H9 (cell line): ENCODE data around the gene POLD1. TPM values are rescaled to one million over a fixed set of nuclear protein-coding genes. Genes with fewer than 3 reads are reported as not detected.

ENCODE experiments used
- DNase-seq: peaks from one replicate; pipeline ENCODE4 v3.0.0-alpha.2; 2017
- H2AFZ ChIP-seq: one replicate; pipeline ENCODE4 v1.6.1; 2013; ENCODE audit warnings: mild to moderate bottlenecking, low read length, control low read depth, moderate library complexity
- H2AK5ac ChIP-seq: 2 replicates; pipeline ENCODE4 v1.6.1; 2013; ENCODE audit warnings: low read length, control low read depth, mixed read lengths; ENCODE audit not compliant: insufficient read length
- H2BK120ac ChIP-seq: one replicate; pipeline ENCODE4 v1.6.1; 2013; ENCODE audit warnings: low read depth, mild to moderate bottlenecking, low read length, control low read depth, inconsistent platforms; ENCODE audit not compliant: poor library complexity, severe bottlenecking
- H2BK12ac ChIP-seq: 2 replicates; pipeline ENCODE4 v1.6.1; 2013; ENCODE audit warnings: low read length, control low read depth, mixed read lengths, low read depth; ENCODE audit not compliant: insufficient read length
- H2BK15ac ChIP-seq: 2 replicates; pipeline ENCODE4 v1.6.1; 2013; ENCODE audit warnings: low read depth, low read length, control low read depth
- H2BK20ac ChIP-seq: one replicate; pipeline ENCODE4 v1.6.1; 2013; ENCODE audit warnings: low read depth, mild to moderate bottlenecking, low read length, control low read depth, inconsistent platforms; ENCODE audit not compliant: poor library complexity, severe bottlenecking
- H2BK5ac ChIP-seq: 2 replicates; pipeline ENCODE4 v1.6.1; 2013; ENCODE audit warnings: low read length, control low read depth, mixed read lengths; ENCODE audit not compliant: insufficient read length
- H3K14ac ChIP-seq: 2 replicates; pipeline ENCODE4 v1.6.1; 2013; ENCODE audit warnings: low read length, control low read depth; ENCODE audit not compliant: insufficient read depth
- H3K18ac ChIP-seq: 2 replicates; pipeline ENCODE4 v1.6.1; 2013; ENCODE audit warnings: low read depth, mild to moderate bottlenecking, mixed read lengths, low read length, control low read depth; ENCODE audit not compliant: insufficient read length
- H3K23ac ChIP-seq: 2 replicates; pipeline ENCODE4 v1.6.1; 2013; ENCODE audit warnings: low read length, control low read depth, mixed read lengths, low read depth; ENCODE audit not compliant: insufficient read length
- H3K23me2 ChIP-seq: 2 replicates; pipeline ENCODE4 v1.6.1; 2013; ENCODE audit warnings: low read depth, mild to moderate bottlenecking, mixed read lengths, low read length, control low read depth; ENCODE audit not compliant: insufficient read length, poor library complexity, severe bottlenecking
- H3K27ac ChIP-seq: 2 replicates; pipeline ENCODE4 v1.5.1; 2013; ENCODE audit warnings: low read length, control low read depth, mixed read lengths, low read depth; ENCODE audit not compliant: insufficient read length
- H3K27me3 ChIP-seq: 2 replicates; pipeline ENCODE4 v1.6.1; 2013; ENCODE audit warnings: low read length, control low read depth, inconsistent platforms; ENCODE audit not compliant: insufficient read depth
- H3K4ac ChIP-seq: 2 replicates; pipeline ENCODE4 v1.6.1; 2013; ENCODE audit warnings: low read depth, mild to moderate bottlenecking, control low read depth, inconsistent platforms, low read length, moderate library complexity
- H3K4me1 ChIP-seq: 2 replicates; pipeline ENCODE4 v1.6.1; 2013; ENCODE audit warnings: low read length, control low read depth, inconsistent platforms; ENCODE audit not compliant: insufficient read depth
- H3K4me2 ChIP-seq: 2 replicates; pipeline ENCODE4 v1.6.1; 2013; ENCODE audit warnings: low read length, control low read depth, mixed read lengths; ENCODE audit not compliant: insufficient read length, insufficient read depth
- H3K56ac ChIP-seq: 2 replicates; pipeline ENCODE4 v1.6.1; 2013; ENCODE audit warnings: low read depth, mild to moderate bottlenecking, mixed read lengths, low read length, control low read depth; ENCODE audit not compliant: insufficient read length
- H3K79me1 ChIP-seq: 2 replicates; pipeline ENCODE4 v1.6.1; 2013; ENCODE audit warnings: low read depth, mild to moderate bottlenecking, moderate library complexity, low read length, control low read depth, inconsistent platforms; ENCODE audit not compliant: insufficient read depth, poor library complexity, severe bottlenecking
- H3K79me2 ChIP-seq: 2 replicates; pipeline ENCODE4 v1.6.1; 2013; ENCODE audit warnings: low read length, control low read depth, inconsistent platforms; ENCODE audit not compliant: insufficient read depth
- H3K9ac ChIP-seq: 2 replicates; pipeline ENCODE4 v1.6.1; 2013; ENCODE audit warnings: low read length, control low read depth, mixed read lengths; ENCODE audit not compliant: insufficient read length; ENCODE audit errors: extremely low read depth
- H3K9me3 ChIP-seq: one replicate; pipeline ENCODE4 v1.6.1; 2013; ENCODE audit warnings: low read depth, low read length, inconsistent platforms; ENCODE audit not compliant: control insufficient read depth
- H3T11ph ChIP-seq: one replicate; pipeline ENCODE4 v1.6.1; 2013; ENCODE audit warnings: mild to moderate bottlenecking, low read length, control low read depth, inconsistent platforms
- H4K20me1 ChIP-seq: one replicate; pipeline ENCODE4 v1.6.1; 2013; ENCODE audit not compliant: control insufficient read depth, insufficient read length, insufficient read depth
- H4K5ac ChIP-seq: 2 replicates; pipeline ENCODE4 v1.6.1; 2013; ENCODE audit warnings: low read depth, mild to moderate bottlenecking, mixed read lengths, low read length, control low read depth; ENCODE audit not compliant: insufficient read length
- H4K8ac ChIP-seq: replicated peaks from 2 replicates; pipeline ENCODE4 v1.6.1; 2013; ENCODE audit warnings: low read length, control low read depth, mixed read lengths, low read depth; ENCODE audit not compliant: insufficient read length
- H4K91ac ChIP-seq: 2 replicates; pipeline ENCODE4 v1.6.1; 2013; ENCODE audit warnings: low read depth, mild to moderate bottlenecking, moderate library complexity, mixed read lengths, low read length, control low read depth; ENCODE audit not compliant: insufficient read length
- H3K27ac Mint-ChIP-seq, 3 experiments: 2 replicates in 2 of 3; 3 replicates in 1 of 3; pipeline ENCODE4 v1.8.0; 2020 to 2021; ENCODE audit warnings: mixed read lengths in 3 of 3, mild to moderate bottlenecking in 1 of 3, moderate library complexity in 1 of 3
- H3K27me3 Mint-ChIP-seq: 2 replicates; pipeline ENCODE4 v1.8.0; 2021; ENCODE audit warnings: low read depth, mild to moderate bottlenecking, moderate library complexity, mixed read lengths
- H3K36me3 Mint-ChIP-seq, 3 experiments: 2 replicates in 2 of 3; 3 replicates in 1 of 3; pipeline ENCODE4 v1.8.0; 2020 to 2021; ENCODE audit warnings: low read depth in 3 of 3, mixed read lengths in 3 of 3; ENCODE audit not compliant: insufficient read depth in 1 of 3
- H3K4me1 Mint-ChIP-seq, 2 experiments: 2 replicates each; pipeline ENCODE4 v1.8.0; 2020; ENCODE audit warnings: mixed read lengths in 2 of 2
- H3K4me3 Mint-ChIP-seq, 2 experiments: 2 replicates in 1 of 2; 3 replicates in 1 of 2; pipeline ENCODE4 v1.8.0; 2020 to 2021; ENCODE audit warnings: mild to moderate bottlenecking in 2 of 2, mixed read lengths in 2 of 2, moderate library complexity in 1 of 2
- H3K9me3 Mint-ChIP-seq, 2 experiments: 2 replicates in 1 of 2; 3 replicates in 1 of 2; pipeline ENCODE4 v1.8.0; 2020; ENCODE audit warnings: mild to moderate bottlenecking in 2 of 2, mixed read lengths in 2 of 2, moderate library complexity in 1 of 2
- CTCF ChIP-seq: fragments of 200-600 bp; sonication (generic); conservative IDR thresholded peaks from 3 replicates; pipeline ENCODE4 v1.8.0; 2021; ENCODE audit warnings: antibody characterized with exemption, mild to moderate bottlenecking
- WGBS: extraction: QIAGEN DNeasy Blood & Tissue Kit; methylation state at CpG from one replicate; pipeline ENCODE4 v1.1.7; 2013; ENCODE audit warnings: missing lambda C conversion rate, low lambda C conversion rate, mixed read lengths; ENCODE audit not compliant: insufficient read length; ENCODE audit errors: extremely low coverage; 5-methylcytosine and 5-hydroxymethylcytosine counted together
- total RNA-seq: library from RNA; stranded (reverse); gene quantifications from 2 replicates; pipeline ENCODE4 v1.2.1, GENCODE V29; 2021

POLD1 gene
- total RNA-seq, 1 experiment from 2014 or later: 165 TPM

GRCh38 chr19:50413096-50413495 lies 28.9 kb downstream of the POLD1 start:
- no peaks in the 10 kb centered on the region; the same call in 1 of the 2 replicates for H3K27me3 Mint-ChIP-seq

More at GRCh38 chr19:50413096-50413495, 28.9 kb downstream of the POLD1 start:
- no peaks in the 10 kb centered on the region for H3K79me2 ChIP-seq
- no peak overlapping the region for H3K18ac ChIP-seq
- H3K23me2 ChIP-seq: no peaks in the 10 kb centered on the region
- no peaks in the 10 kb centered on the region for H4K20me1 ChIP-seq
- H3K4me1 ChIP-seq: no peaks in the 10 kb centered on the region
- no peaks in the 10 kb centered on the region for H3K27me3 ChIP-seq
- no peak overlapping the region for H2AK5ac ChIP-seq
- no peak overlapping the region for H3K23ac ChIP-seq
- Mint-ChIP-seq H3K4me1 (peaks cover 4 to 9% of the 10 kb centered on the region in 2 experiments; a peak in 3 of 4 replicates), H3K4me3 (no peak overlapping the region), H3K9me3 (peaks cover 0 to 2% of the 10 kb centered on the region in 2 experiments; a peak in 1 of 5 replicates), H3K36me3 (peaks cover 30 to 57% (median 46%) of the 10 kb centered on the region in 3 experiments), H3K27ac (no peak overlapping the region)
- no peak overlapping the region for H2BK15ac ChIP-seq
- H2BK12ac ChIP-seq: no peak overlapping the region
- no peak overlapping the region for H3K4ac ChIP-seq
- no peak overlapping the region for H2BK5ac ChIP-seq
- no peak overlapping the region for H3K14ac ChIP-seq
- no peak overlapping the region for H3T11ph ChIP-seq
- no peak overlapping the region for H4K8ac ChIP-seq
- no peak overlapping the region for H2AFZ ChIP-seq
- H3K56ac ChIP-seq: no peak overlapping the region
- H3K27ac ChIP-seq: no peak overlapping the region
- H2BK20ac ChIP-seq: no peak overlapping the region
- no CpG with 5 or more reads among the region's 13 CpGs for WGBS
- no peaks in the 10 kb centered on the region for H3K9me3 ChIP-seq
- no peak overlapping the region for H4K91ac ChIP-seq
- H4K5ac ChIP-seq: no peak overlapping the region
- H2BK120ac ChIP-seq: no peak overlapping the region
- no peaks in the 10 kb centered on the region for H3K79me1 ChIP-seq
- H3K9ac ChIP-seq: no peak overlapping the region
- H3K4me2 ChIP-seq: no peak overlapping the region
- DNase-seq: no peak
- no peak for TF ChIP-seq CTCF
